HEK293T (cell line): Measurements from ENCODE around the gene PALB2.

Experiments used
- BHLHE40 ChIP-seq: fragments of 450-650 bp; IDR thresholded peaks from 2 replicates; pipeline ENCODE4 v1.6.1; 2016; ENCODE audit warnings: mild to moderate bottlenecking, moderate library complexity, borderline replicate concordance
- FOXM1 ChIP-seq: fragments of 450-650 bp; IDR thresholded peaks from 2 replicates; pipeline ENCODE4 v1.6.1; 2017; ENCODE audit warnings: mild to moderate bottlenecking, borderline replicate concordance
- SUZ12 ChIP-seq: fragments of 450-650 bp; IDR thresholded peaks from 2 replicates; pipeline ENCODE4 v1.6.1; 2016; ENCODE audit warnings: mild to moderate bottlenecking
- TARDBP ChIP-seq: fragments of 450-650 bp; IDR thresholded peaks from 2 replicates; pipeline ENCODE4 v1.6.1; 2016
- ZNF384 ChIP-seq: fragments of 450-650 bp; IDR thresholded peaks from 2 replicates; pipeline ENCODE4 v1.6.1; 2016

DNA sequence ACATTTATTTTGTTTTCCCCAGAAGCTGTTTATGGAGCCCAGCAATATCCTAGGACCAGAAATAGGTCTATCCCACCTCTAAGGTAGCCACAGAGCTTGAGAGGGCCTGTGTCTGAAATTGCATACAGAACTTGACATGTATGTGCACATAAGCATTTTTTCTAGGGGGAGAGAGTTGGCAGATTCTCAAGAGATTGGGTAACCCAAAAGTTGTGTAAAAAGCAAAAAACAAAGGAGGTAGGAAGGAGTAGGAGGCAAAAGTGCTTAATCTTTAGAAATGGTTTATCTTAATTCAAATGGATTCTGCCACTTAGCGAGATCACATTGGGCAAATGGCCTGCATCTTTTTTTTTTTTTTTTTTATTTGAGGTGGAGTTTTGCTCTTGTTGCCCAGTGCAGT lies 41.1 kb upstream of the PALB2 start:
- TF ChIP-seq TARDBP (no peak), SUZ12 (no peak), FOXM1 (no peak), ZNF384 (no peak), BHLHE40 (no peak)
